Stimulated activated CD4-positive, alpha-beta T cell treated with anti-CD3 and anti-CD28 coated beads, Interleukin-15, amount 100 ng/mL, for 24 hours (primary cell): ENCODE data around the gene NCAPD2.
"Not testable (repeated sequence)": the region's sequence is repeated elsewhere in the genome, so short reads cannot be mapped to it uniquely, and the experiment has no call there.

Experiments used
- DNase-seq: peaks from one replicate; pipeline ENCODE4 v3.0.0-alpha.2; 2020

Gene NCAPD2

DNA sequence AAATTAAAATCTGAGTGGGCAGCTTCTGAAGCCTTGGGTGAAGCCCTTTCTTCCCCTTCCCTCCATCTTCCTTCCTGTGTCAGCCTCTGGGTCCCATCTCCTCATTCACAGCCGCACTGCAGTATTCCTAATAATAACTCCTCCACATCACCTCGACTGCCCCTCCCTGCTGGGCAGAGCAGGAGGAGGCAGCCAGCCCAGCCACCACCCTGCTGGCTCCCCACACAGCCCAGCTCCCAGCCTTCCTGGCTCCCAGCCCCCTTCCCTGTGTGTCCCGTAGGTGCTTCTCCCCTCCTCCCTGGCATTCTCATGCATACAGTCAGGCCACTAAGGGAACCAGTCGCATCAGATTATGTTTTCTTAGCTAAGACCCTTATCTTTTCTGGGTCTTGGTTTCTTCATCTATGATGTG is 58.2 kb downstream of the NCAPD2 start:
- no peak for DNase-seq

DNA sequence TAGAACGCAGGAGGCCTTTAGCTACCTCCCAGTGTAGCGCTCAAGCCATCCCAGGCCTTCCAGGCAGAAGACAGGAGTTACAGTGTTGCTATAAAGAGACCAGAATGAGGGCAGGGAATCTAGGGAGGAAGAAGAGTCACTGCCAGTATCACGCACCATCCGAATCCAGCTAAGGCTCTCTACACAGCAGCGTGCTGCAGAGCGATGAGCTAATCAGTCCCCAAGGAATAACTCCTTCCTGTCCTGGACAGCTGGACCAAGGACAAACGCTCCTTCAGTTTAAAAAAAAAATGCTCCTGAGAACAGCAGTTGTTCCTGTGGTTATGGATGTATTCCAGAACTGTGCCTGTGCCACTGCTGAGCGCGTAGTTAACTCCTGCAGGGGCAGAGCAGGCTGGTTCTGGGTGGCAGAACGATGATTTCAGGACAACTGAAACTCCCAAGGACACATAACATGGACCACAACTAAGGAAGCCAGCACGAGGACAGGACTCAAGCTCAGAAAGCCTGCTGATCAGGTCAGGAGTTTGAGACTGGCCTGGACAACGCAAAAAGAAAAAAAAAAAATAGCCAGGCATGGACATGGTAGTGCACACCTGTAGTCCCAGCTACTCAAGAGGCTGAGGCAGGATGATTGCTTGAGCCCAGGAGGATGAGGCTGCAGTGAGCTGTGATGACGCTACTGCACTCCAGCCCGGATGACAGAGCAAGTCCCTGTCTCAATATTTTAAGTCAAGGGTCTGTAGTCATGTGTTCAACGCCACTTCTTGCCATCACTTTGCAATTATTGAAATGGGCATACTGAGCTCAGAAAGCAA is 59.4 kb downstream of the NCAPD2 start:
- DNase-seq = no peak

GRCh38 chr12:6554168-6555017 is 60.5 kb downstream of the NCAPD2 start:
- DNase-seq = peak; percentile 87

- peak; percentile 50 for DNase-seq
Observed at GRCh38 chr12:6555018-6555691, 61.3 kb downstream of the NCAPD2 start.

DNA sequence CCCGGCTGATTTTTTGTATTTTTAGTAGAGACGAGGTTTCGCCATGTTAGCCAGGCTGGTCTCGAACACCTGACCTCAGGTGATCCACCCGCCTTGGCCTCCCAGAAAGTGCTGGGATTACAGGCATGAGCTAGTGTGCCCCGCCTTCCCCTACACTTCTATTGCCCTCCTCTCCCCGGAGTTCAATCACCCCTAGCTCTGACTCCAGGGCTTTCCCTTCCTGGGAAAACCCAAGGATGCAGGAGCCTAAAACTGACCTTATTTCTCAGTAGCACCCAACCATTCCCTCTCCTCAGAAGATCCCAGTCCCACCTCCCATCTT is 62.6 kb downstream of the NCAPD2 start:
- not testable (repeated sequence) for DNase-seq

- no peak for DNase-seq
Observed at GRCh38 chr12:6556857-6557256, 63.0 kb downstream of the NCAPD2 start.

DNA sequence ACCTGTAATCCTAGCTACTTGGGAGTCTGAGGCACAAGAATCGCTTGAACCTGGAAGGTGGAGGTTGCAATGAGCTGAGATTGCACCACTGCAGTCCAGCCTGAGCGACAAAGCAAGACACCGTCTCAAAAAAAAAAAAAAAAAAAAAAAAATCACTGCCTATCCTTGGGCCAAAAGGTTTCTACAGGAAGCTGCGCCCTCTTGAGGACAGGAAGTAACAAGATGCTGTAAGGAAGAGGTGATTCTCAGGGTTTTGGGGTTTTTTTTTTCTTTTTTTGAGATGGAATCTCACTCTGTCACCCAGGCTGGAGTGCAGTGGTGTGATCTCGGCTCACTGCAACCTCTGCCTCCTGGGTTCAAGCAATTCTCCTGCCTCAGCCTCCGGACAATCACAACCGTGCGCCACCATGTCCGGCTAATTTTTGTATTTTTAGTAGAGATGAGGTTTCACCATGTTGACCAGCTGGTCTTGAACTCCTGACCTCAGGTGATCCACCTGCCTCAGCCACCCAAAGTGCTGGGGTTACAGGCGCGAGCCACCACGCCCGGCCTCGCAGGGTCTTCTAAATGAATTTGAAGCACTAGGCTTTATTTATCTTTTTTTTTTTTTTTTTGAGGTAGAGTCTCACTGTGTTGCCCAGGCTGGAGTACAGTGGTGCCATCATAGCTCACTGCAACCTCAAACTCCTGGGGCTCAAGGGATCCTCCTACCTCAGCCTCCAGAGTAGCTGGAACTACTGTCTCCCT is 64.3 kb downstream of the NCAPD2 start:
- DNase-seq = peak; percentile 56

GRCh38 chr12:6559500-6559899 is 65.6 kb downstream of the NCAPD2 start:
- no peak for DNase-seq

DNA sequence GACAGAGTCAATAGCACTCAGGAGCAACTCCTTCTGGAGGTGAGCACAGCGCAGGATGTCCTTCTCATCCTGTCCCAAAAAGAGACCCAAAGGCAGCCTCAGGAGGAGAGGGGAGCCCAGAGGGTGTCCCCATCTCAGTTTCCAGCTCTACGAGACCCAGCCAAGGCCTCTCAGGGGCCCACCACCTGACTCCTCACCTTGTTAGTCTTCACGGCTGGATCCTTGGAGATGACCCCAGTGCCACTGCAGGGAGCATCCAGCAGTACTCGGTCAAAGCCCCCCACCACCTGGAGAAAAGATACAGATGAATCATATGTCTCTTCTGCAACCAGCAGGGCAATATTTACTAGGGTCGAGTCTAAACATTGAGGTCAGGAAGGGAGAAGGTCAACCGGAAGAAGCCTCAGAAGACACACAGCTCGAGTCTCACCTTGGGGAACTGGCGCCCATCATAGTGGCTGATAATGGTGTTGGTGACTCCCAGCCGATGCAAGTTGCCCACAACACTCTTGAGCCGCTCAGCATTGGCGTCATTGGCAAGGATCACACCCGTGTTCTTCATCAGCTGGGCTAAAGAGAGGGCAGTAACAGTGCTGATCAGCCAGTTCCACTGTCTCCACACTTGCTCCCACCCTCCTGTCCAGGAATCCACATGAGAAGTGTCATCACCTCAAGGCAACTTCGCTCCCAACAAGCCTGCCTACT is 66.8 kb downstream of the NCAPD2 start:
- DNase-seq = no peak

DNA sequence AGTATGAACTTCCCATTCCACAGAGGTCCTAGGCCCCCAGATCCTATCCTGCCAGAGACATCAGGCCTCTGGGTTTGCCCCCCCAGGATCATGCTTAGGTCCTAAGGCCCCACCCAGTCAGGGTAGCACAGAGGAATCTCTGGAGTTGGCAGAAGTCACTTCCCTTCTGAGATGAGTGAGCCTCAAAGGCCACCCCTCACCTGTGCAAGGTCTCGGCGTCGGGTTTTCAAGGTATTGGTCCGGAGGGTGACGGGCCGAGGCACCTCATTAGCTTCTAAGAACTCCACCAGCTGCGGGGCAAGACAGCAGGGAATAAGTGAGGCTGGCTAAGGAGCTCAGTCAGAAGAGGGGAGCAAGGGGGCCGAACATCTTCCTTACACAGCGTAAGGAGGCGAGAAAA is 69.0 kb downstream of the NCAPD2 start:
- DNase-seq = no peak

DNA sequence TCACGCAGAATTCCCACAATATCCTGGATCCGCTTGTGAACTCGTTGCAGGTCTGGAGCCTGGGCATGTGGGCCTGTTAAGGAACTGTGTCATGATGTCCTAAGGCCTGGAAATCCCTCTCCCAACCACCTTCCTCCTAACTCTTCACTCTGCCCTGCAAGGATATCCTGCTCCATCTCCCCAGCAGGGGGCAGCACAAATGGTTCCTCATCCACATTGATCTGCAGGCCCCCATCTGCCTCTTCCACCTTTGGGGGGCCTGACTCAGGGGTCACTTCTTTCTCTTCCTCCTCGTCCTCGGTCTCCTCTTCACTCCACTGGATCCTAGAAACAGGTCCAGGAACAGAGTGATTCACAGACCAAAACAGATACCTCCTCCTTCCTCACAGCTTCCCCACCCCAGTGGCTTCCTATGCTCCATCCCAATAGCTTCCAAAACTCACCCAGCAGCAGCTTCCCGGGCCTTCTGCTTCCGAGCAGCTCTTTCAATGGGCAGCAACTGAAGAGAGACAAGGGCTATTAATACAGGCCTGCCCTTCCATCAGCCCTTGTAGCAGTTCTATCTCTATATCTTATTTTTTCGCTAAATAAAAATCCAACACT is 69.6 kb downstream of the NCAPD2 start:
- peak; percentile 80 for DNase-seq

DNA sequence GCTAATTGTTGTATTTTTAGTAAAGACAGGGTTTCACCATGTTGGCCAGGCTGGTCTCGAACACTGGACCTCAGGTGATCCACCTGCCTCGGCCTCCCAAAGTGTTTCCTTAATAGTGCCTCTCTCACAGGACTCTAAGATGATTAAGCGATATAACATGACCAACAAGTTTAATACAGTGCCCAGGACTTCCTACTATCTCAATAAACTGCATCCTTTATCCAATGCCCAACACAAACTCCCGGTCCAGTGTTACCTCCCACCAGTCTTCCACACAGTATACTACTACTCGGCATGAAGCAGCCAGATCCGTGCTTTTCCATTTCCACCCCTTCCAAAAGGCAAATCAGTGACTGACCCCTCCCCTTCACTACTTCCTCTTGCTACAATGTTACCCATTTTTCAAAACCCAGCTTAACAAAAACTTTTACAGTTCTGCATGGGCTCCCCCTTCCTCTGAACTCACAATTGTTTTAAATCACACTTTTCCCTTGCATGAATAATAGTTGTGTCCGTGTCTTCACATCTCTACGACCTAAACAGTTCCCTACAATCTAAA is 73.3 kb downstream of the NCAPD2 start:
- DNase-seq = no peak

- DNase-seq = no peak
Observed at GRCh38 chr12:6569312-6569711, 75.4 kb downstream of the NCAPD2 start.

DNA sequence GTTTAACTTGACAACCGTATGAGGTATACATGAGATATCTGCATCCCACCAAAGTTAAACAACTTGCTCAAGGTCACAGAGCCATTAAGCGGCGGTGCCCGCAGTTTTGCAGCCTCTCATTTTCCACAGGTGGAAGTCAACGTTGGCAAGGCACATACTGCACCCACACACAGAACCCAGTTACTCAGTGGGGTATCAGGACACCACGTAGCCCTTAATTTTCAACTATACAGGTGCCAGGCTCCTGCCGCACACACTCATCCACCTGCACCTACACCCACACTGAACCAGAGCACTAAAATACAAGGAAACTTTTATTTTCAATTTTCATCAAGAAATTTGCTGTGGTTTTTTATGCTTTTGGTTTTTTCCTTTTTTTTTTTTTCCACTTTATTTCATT is 75.9 kb downstream of the NCAPD2 start:
- no peak for DNase-seq

GRCh38 chr12:6570264-6570887 is 76.5 kb downstream of the NCAPD2 start:
- DNase-seq = peak; percentile 67

- no peak for DNase-seq
Observed at GRCh38 chr12:6573001-6573400, 79.1 kb downstream of the NCAPD2 start.

- peak; percentile 31 for DNase-seq
Observed at GRCh38 chr12:6574576-6575295, 80.8 kb downstream of the NCAPD2 start.

DNA sequence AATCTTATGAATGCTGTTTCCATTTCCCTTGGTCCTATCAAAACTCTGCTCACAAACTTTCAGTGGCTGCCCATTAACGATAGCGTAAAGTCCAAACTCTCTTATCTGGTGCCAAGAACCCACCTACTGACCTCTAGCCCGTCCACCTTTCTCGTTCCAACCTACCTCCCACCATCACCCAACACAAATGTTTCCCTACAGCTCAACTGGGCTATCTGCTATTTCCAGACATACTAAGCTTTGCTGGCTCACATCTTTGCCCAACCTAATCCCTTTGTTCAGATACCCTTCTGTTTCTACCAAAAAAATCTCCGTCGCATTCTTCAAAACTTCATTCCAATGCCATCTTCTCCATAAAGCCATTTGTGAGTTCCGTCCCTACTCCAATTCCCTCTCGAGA is 81.7 kb downstream of the NCAPD2 start:
- DNase-seq = no peak
